Vagina (tissue), 2 donors: ENCODE results near the gene RBM18. TPM values are rescaled to one million over a fixed set of nuclear protein-coding genes. Genes with fewer than 3 reads are reported as not detected.

Experiments
- DNase-seq, 2 donors: peaks; one replicate each; pipeline ENCODE4 v3.0.0-alpha.2; 2017; ENCODE audit errors: extremely low spot score in 2 of 2
- H3K27ac ChIP-seq: fragments of 200-600 bp; sonication (generic); one replicate; pipeline ENCODE4 v1.5.1; 2019
- H3K27me3 ChIP-seq: fragments of 200-600 bp; sonication (generic); one replicate; pipeline ENCODE4 v1.5.1; 2019
- H3K36me3 ChIP-seq, 2 donors: fragments of 200-600 bp; sonication (generic); one replicate each; pipeline ENCODE4 v1.5.1; 2017 to 2019
- H3K4me1 ChIP-seq: fragments of 200-600 bp; sonication (generic); one replicate; pipeline ENCODE4 v1.5.1; 2019
- H3K4me3 ChIP-seq, 2 donors: fragments of 200-600 bp; sonication (generic); 1 replicate in 1 of 2; 2 replicates in 1 of 2; pipeline ENCODE4 v1.5.1; 2016 to 2019
- H3K9me3 ChIP-seq: fragments of 200-600 bp; sonication (generic); one replicate; pipeline ENCODE4 v1.5.1; 2019
- POLR2A ChIP-seq, 2 donors: fragments of 450-650 bp; IDR thresholded peaks; one replicate each; pipeline ENCODE4 v1.6.1; 2017; ENCODE audit warnings: antibody characterized with exemption in 2 of 2, mild to moderate bottlenecking in 2 of 2, moderate library complexity in 2 of 2
- POLR2AphosphoS5 ChIP-seq, 2 donors: sonication (generic); formaldehyde crosslinking; IDR thresholded peaks; one replicate each; pipeline ENCODE4 v1.9.0; 2017; ENCODE audit warnings: antibody characterized with exemption in 2 of 2, mild to moderate bottlenecking in 2 of 2, low read depth in 1 of 2; ENCODE audit not compliant: insufficient read depth in 1 of 2
- intact Hi-C: fragments of 100-400 bp; cut with DNase I; formaldehyde crosslinking; loops from one replicate; pipeline ENCODE4 v1.15.1; 2023
- total RNA-seq: library from RNA; depleted of rRNA; stranded (reverse); fragments of >200 nt; gene quantifications from one replicate; pipeline ENCODE4 v1.2.3, GENCODE V29; 2016
- TF ChIP-seq, protein P1 (sequence below), 3 experiments: fragments of 450-650 bp in 2 of 3; fragments of 200-600 bp in 1 of 3; sonication (generic) in 1 of 3; IDR thresholded peaks; one replicate each; pipeline ENCODE4 v1.5.1; 2017 to 2019; ENCODE audit warnings: antibody characterized with exemption in 3 of 3, mild to moderate bottlenecking in 2 of 3, moderate library complexity in 2 of 3

RBM18 gene
- total RNA-seq, 1 donor from 2014 or later: 11.3 TPM

DNA sequence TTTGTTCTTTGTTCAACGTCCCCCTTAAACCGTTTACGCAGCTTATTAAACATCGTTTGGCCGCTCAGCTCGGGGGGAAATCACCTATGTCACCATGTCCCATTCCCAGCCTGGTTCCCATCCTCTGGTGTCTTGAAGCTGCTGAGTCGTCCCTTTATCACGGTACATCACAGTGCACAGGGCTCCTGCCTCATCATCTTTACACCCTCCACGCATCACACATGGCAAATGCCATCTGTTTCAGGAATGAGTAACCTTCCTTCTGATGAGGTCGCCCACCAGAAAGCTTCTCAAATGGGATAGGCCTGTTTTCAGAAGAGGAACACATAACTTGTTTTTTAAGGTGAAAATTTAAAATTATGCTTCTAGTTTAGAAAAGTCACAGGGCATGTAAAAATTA, 28.0 kb downstream of the RBM18 start:
- Histone ChIP-seq H3K27me3 (no peaks in the 10 kb centered on the region), H3K4me3 (no peak overlapping the region), H3K9me3 (no peaks in the 10 kb centered on the region), H3K27ac (no peak overlapping the region), H3K36me3 (peaks cover 0 to 17% of the 10 kb centered on the region in 2 donors), H3K4me1 (no peaks in the 10 kb centered on the region)
- intact Hi-C loops: no loop called here
- DNase-seq: no peak
- TF ChIP-seq POLR2A (IDR thresholded peaks at IDR 0.05) (no peak), POLR2AphosphoS5 (IDR thresholded peaks at IDR 0.05; ENCODE audit: insufficient read depth in 1 of 2, low read depth in 1 of 2) (no peak)
- TF ChIP-seq, protein P1, sequence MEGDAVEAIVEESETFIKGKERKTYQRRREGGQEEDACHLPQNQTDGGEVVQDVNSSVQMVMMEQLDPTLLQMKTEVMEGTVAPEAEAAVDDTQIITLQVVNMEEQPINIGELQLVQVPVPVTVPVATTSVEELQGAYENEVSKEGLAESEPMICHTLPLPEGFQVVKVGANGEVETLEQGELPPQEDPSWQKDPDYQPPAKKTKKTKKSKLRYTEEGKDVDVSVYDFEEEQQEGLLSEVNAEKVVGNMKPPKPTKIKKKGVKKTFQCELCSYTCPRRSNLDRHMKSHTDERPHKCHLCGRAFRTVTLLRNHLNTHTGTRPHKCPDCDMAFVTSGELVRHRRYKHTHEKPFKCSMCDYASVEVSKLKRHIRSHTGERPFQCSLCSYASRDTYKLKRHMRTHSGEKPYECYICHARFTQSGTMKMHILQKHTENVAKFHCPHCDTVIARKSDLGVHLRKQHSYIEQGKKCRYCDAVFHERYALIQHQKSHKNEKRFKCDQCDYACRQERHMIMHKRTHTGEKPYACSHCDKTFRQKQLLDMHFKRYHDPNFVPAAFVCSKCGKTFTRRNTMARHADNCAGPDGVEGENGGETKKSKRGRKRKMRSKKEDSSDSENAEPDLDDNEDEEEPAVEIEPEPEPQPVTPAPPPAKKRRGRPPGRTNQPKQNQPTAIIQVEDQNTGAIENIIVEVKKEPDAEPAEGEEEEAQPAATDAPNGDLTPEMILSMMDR (IDR thresholded peaks at IDR 0.05): no peak

DNA sequence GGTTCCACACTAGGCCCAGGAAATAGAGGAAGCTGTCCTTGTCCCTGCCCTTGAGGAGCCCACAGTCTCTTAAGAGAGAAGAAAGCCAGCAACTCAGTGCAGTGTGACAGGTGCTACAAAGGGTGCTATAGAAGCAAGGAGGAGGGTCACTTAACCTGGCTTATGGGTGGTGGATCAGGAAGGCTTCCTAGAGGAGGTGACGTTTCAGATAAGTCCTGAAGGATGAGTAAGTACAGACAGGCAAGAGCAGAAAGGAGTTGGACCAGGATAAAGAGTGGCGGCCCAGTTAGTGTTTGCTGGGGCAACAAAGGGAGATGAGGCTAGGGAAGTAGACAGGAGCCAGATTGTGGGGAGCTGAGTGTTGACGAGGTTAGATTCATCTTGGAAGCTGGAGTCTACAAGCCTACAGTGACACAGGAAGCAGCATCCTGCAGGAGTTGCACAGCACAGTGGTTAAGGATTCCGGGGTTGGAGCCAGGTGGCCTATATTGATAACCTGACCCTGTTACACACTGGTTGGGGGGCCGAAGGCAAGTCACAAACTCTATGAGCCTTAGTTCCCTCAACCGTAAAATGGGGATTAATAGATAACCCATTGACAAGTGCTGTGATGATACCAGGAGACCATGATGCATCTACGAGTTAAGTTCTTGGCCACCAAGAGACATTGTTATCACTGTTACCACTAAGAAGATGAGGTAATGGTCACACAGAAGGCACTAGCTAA, 30.5 kb downstream of the RBM18 start:
- Histone ChIP-seq H3K36me3 (no peaks in the 10 kb centered on the region), H3K27ac (no peak overlapping the region), H3K27me3 (peaks cover 6% of the 10 kb centered on the region), H3K4me1 (peaks cover 1% of the 10 kb centered on the region), H3K4me3 (no peak overlapping the region), H3K9me3 (no peaks in the 10 kb centered on the region)
- DNase-seq: no peak
- no peak for TF ChIP-seq POLR2A (IDR thresholded peaks at IDR 0.05)
- TF ChIP-seq POLR2AphosphoS5 (IDR thresholded peaks at IDR 0.05; ENCODE audit: insufficient read depth in 1 of 2, low read depth in 1 of 2): no peak
- TF ChIP-seq, protein P1 (IDR thresholded peaks at IDR 0.05): no peak
- intact Hi-C loops: no loop called here

DNA sequence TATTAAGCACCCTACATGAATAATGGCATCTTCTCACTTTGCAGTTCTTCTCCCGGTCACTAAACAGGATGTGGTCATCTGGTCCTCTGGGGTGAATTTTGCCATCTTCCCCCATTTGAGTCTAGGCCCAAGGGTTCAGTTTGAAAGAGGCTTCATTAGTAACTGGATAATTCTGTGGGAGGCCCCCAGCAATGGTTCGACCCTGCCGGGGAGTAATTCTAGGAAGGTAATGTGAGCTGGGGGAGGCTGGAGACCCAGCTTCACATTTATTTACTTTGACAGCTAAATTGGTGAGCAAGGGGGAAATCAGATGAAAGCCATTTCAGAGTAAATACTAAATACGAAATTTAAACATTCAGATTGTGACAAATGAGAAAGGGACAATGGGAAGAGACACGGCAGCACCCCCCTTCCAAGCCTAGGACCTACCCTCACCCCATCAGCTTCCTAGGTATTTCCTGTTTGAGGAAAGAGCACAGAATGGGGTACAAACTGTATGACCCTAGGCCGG, 31.8 kb downstream of the RBM18 start:
- Histone ChIP-seq H3K9me3 (no peaks in the 10 kb centered on the region), H3K4me1 (peaks cover 12% of the 10 kb centered on the region), H3K36me3 (no peaks in the 10 kb centered on the region), H3K4me3 (no peak overlapping the region), H3K27ac (no peak overlapping the region), H3K27me3 (peaks cover 14% of the 10 kb centered on the region)
- TF ChIP-seq POLR2A (IDR thresholded peaks at IDR 0.05): no peak
- no peak for TF ChIP-seq POLR2AphosphoS5 (IDR thresholded peaks at IDR 0.05; ENCODE audit: insufficient read depth in 1 of 2, low read depth in 1 of 2)
- no peak for DNase-seq
- intact Hi-C loops: no loop called here

DNA sequence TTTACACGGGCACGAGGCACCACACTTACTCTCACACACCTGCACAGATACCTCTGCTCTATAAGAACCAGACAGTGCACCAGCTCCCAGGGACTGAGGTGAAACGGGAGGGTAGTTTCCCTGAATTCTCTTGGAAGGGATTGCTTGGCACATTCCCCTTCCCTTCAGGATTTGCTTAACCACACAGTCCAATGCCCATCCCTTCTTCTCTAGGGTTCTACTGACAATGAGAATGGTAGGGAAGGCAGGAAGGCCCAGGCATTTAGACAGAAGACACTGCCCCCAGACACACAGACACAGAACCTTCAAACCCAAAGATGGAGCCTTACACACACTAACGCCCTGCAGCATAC, 35.2 kb downstream of the RBM18 start:
- TF ChIP-seq POLR2AphosphoS5 (IDR thresholded peaks at IDR 0.05; ENCODE audit: insufficient read depth in 1 of 2, low read depth in 1 of 2): no peak
- no peak for TF ChIP-seq POLR2A (IDR thresholded peaks at IDR 0.05)
- TF ChIP-seq, protein P1 (IDR thresholded peaks at IDR 0.05): no peak
- no peak for DNase-seq
- Histone ChIP-seq H3K27me3 (peaks cover 32% of the 10 kb centered on the region), H3K27ac (no peak overlapping the region), H3K4me1 (peaks cover 34% of the 10 kb centered on the region), H3K4me3 (no peak overlapping the region), H3K9me3 (no peaks in the 10 kb centered on the region), H3K36me3 (no peaks in the 10 kb centered on the region)
- intact Hi-C loops: no loop called here

DNA sequence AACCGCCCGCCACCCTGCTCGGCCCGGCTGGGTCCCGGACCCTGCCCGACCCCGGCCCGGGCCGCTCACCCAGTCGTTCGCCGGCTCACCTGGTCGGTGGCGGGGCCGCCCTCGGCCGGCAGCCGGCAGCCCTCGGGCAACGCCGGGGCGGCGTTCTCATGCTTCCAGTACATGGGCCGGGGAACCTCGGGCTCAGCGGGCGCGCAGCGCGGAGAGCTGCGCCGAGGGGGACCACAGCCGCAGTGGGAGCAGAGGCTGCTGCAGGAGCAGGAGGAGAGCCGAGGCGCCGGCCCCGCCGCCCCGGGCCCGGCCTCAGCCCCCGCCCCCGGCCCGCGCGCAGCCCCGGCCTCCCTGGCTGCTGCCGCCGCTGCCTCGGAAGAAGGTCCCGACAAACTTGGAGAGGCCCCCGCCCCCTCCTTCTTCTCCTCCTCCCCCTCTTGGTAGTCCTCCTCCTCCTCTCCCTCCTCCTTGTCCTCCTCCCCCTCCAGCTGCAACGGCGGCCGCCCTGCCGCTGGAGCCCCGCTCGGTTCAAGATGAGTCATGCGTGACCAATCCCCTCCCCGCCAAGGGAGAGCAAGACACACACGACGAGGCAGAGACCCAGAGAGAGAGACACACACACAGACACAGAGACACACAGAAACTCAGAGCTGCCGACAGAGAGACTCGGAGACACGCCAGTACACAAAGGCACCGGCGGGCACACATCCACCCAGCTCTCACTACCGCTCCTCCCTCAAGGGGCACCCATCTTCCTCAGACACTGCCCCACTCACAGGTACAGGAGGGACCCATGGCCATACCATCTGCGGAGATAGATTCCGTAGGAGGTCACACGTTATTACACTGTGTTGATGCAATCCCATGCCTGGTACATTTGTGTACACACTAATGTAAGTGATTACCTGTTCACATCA, 35.8 kb downstream of the RBM18 start, which contains the start of gene LHX6:
TSS of gene LHX6 (minus strand) at position 390 of the 917 bp plus-strand sequence. CDS start at position 173, 217 bp downstream.
- Histone ChIP-seq H3K27ac (no peak within 1 kb of the TSS), H3K36me3 (no peaks in the 10 kb centered on the region)

More for the DNA sequence above, 35.8 kb downstream of the RBM18 start, which contains the start of gene LHX6:
- Histone ChIP-seq H3K4me1 (peaks cover 34% of the 10 kb centered on the region), H3K27me3 (peaks cover 32% of the 10 kb centered on the region), H3K9me3 (no peaks in the 10 kb centered on the region), H3K4me3 (peak within 1 kb of the TSS; percentile 42 to 44)
- DNase-seq: no peak
- no peak for TF ChIP-seq POLR2AphosphoS5 (IDR thresholded peaks at IDR 0.05; ENCODE audit: insufficient read depth in 1 of 2, low read depth in 1 of 2)
- TF ChIP-seq, protein P1 (IDR thresholded peaks at IDR 0.05): no peak
- intact Hi-C loops: no loop called here
